ENCODE data around the gene CPLX1.
A peak's percentile ranks its signal among the peaks of the same experiment; 100 is the strongest.

CPLX1 gene

GRCh38 chr4:825971-826330 is at the start of gene CPLX1:
Gene CPLX1 (minus strand): TSS chr4:826129. CDS start chr4:824522, 1,607 bp downstream.
- no peak for DNase-seq (ENCODE audit: extremely low read depth in 1 of 2, low read depth in 1 of 2)

- DNase-seq (ENCODE audit: extremely low read depth in 1 of 2, low read depth in 1 of 2) = no peak
Measured at GRCh38 chr4:874971-875817, 49.3 kb upstream of the CPLX1 start.

GRCh38 chr4:874056-874455 is 48.1 kb upstream of the CPLX1 start:
- no peak for DNase-seq (ENCODE audit: extremely low read depth in 1 of 2, low read depth in 1 of 2)

- DNase-seq (ENCODE audit: extremely low read depth in 1 of 2, low read depth in 1 of 2) = no peak
Measured at GRCh38 chr4:872241-872981, 46.5 kb upstream of the CPLX1 start.

- DNase-seq (ENCODE audit: extremely low read depth in 1 of 2, low read depth in 1 of 2) = no peak
Measured at GRCh38 chr4:871484-871883, 45.6 kb upstream of the CPLX1 start.

GRCh38 chr4:870951-871350 is 45.0 kb upstream of the CPLX1 start:
- DNase-seq (ENCODE audit: extremely low read depth in 1 of 2, low read depth in 1 of 2) = no peak

- no peak for DNase-seq (ENCODE audit: extremely low read depth in 1 of 2, low read depth in 1 of 2)
Measured at GRCh38 chr4:869776-870175, 43.8 kb upstream of the CPLX1 start.

- DNase-seq (ENCODE audit: extremely low read depth in 1 of 2, low read depth in 1 of 2) = no peak
Measured at GRCh38 chr4:868421-868820, 42.5 kb upstream of the CPLX1 start.

- DNase-seq (ENCODE audit: extremely low read depth in 1 of 2, low read depth in 1 of 2) = no peak
Measured at GRCh38 chr4:867526-868250, 41.8 kb upstream of the CPLX1 start.

GRCh38 chr4:866761-867390 is 40.9 kb upstream of the CPLX1 start:
- DNase-seq (ENCODE audit: extremely low read depth in 1 of 2, low read depth in 1 of 2) = peak in 1 of 2 donors; percentile 40

- no peak for DNase-seq (ENCODE audit: extremely low read depth in 1 of 2, low read depth in 1 of 2)
Measured at GRCh38 chr4:866068-866760, 40.3 kb upstream of the CPLX1 start.

- no peak for DNase-seq (ENCODE audit: extremely low read depth in 1 of 2, low read depth in 1 of 2)
Measured at GRCh38 chr4:865572-865971, 39.6 kb upstream of the CPLX1 start.

- DNase-seq (ENCODE audit: extremely low read depth in 1 of 2, low read depth in 1 of 2) = no peak
Measured at GRCh38 chr4:865121-865465, 39.2 kb upstream of the CPLX1 start.

GRCh38 chr4:864456-865120 is 38.7 kb upstream of the CPLX1 start:
- no peak for DNase-seq (ENCODE audit: extremely low read depth in 1 of 2, low read depth in 1 of 2)

- DNase-seq (ENCODE audit: extremely low read depth in 1 of 2, low read depth in 1 of 2) = no peak
Measured at GRCh38 chr4:860561-860960, 34.6 kb upstream of the CPLX1 start.

- DNase-seq (ENCODE audit: extremely low read depth in 1 of 2, low read depth in 1 of 2) = no peak
Measured at GRCh38 chr4:859496-859895, 33.6 kb upstream of the CPLX1 start.

GRCh38 chr4:858831-859451 is 33.0 kb upstream of the CPLX1 start:
- no peak for DNase-seq (ENCODE audit: extremely low read depth in 1 of 2, low read depth in 1 of 2)

GRCh38 chr4:858041-858481 is 32.1 kb upstream of the CPLX1 start:
- no peak for DNase-seq (ENCODE audit: extremely low read depth in 1 of 2, low read depth in 1 of 2)

GRCh38 chr4:857461-857860 is 31.5 kb upstream of the CPLX1 start:
- no peak for DNase-seq (ENCODE audit: extremely low read depth in 1 of 2, low read depth in 1 of 2)
